ENCODE data around the gene TRHDE. TPM values are rescaled to one million over a fixed set of nuclear protein-coding genes. Genes with fewer than 3 reads are reported as not detected.

The TRHDE gene
- total RNA-seq, 1 donor from 2014 or later, result 0.08 TPM

GRCh38 chr12:72273851-72274351, 1.7 kb downstream of the TRHDE start:
- no peak for ATAC-seq

GRCh38 chr12:72274931-72275330, 2.8 kb downstream of the TRHDE start:
- no peak for ATAC-seq

GRCh38 chr12:72275526-72275925, 3.4 kb downstream of the TRHDE start:
- ATAC-seq, result no peak

- ATAC-seq, result no peak
These were observed 4.1 kb downstream of the TRHDE start for GRCh38 chr12:72276181-72276805.

GRCh38 chr12:72277415-72277814, 5.2 kb downstream of the TRHDE start:
- no peak for ATAC-seq

GRCh38 chr12:72278894-72279293, 6.7 kb downstream of the TRHDE start:
- ATAC-seq, result no peak

GRCh38 chr12:72281126-72281525, 9.0 kb downstream of the TRHDE start:
- no peak for ATAC-seq

- no peak for ATAC-seq
These were observed 10.6 kb downstream of the TRHDE start for GRCh38 chr12:72282721-72283120.

GRCh38 chr12:72285861-72286260, 13.7 kb downstream of the TRHDE start:
- ATAC-seq, result no peak

GRCh38 chr12:72286526-72286925, 14.4 kb downstream of the TRHDE start:
- no peak for ATAC-seq

GRCh38 chr12:72288436-72288835, 16.3 kb downstream of the TRHDE start:
- no peak for ATAC-seq

- ATAC-seq, result no peak
These were observed 16.7 kb downstream of the TRHDE start for GRCh38 chr12:72288911-72289310.

GRCh38 chr12:72289633-72290032, 17.5 kb downstream of the TRHDE start:
- ATAC-seq, result no peak

GRCh38 chr12:72291175-72291574, 19.0 kb downstream of the TRHDE start:
- ATAC-seq, result no peak

GRCh38 chr12:72293701-72294100, 21.5 kb downstream of the TRHDE start:
- no peak for ATAC-seq

GRCh38 chr12:72295101-72295500, 22.9 kb downstream of the TRHDE start:
- ATAC-seq, result no peak

- no peak for ATAC-seq
These were observed 23.6 kb downstream of the TRHDE start for GRCh38 chr12:72295744-72296143.

GRCh38 chr12:72296389-72296788, 24.2 kb downstream of the TRHDE start:
- no peak for ATAC-seq

- no peak for ATAC-seq
These were observed 25.5 kb downstream of the TRHDE start for GRCh38 chr12:72297666-72298065.

GRCh38 chr12:72300728-72301127, 28.6 kb downstream of the TRHDE start:
- no peak for ATAC-seq

GRCh38 chr12:72304751-72305150, 32.6 kb downstream of the TRHDE start:
- ATAC-seq, result no peak

GRCh38 chr12:72307229-72307628, 35.1 kb downstream of the TRHDE start:
- no peak for ATAC-seq

GRCh38 chr12:72311946-72312345, 39.8 kb downstream of the TRHDE start:
- no peak for ATAC-seq

GRCh38 chr12:72313806-72314205, 41.6 kb downstream of the TRHDE start:
- no peak for ATAC-seq

- no peak for ATAC-seq
These were observed 43.7 kb downstream of the TRHDE start for GRCh38 chr12:72315858-72316257.
